NOMO-1 treated with DMSO at 0.1 percent for 48 hours (cell line): ENCODE measurements around the gene RAD51.
"Not testable (repeated sequence)": the region's sequence is repeated elsewhere in the genome, so short reads cannot be mapped to it uniquely, and the experiment has no call there.

Experiments
- DNase-seq: peaks from one replicate; lab custom pipeline; 2025; ENCODE audit not compliant: unreplicated experiment; lab: John Stamatoyannopoulos, UW

The RAD51 gene

DNA sequence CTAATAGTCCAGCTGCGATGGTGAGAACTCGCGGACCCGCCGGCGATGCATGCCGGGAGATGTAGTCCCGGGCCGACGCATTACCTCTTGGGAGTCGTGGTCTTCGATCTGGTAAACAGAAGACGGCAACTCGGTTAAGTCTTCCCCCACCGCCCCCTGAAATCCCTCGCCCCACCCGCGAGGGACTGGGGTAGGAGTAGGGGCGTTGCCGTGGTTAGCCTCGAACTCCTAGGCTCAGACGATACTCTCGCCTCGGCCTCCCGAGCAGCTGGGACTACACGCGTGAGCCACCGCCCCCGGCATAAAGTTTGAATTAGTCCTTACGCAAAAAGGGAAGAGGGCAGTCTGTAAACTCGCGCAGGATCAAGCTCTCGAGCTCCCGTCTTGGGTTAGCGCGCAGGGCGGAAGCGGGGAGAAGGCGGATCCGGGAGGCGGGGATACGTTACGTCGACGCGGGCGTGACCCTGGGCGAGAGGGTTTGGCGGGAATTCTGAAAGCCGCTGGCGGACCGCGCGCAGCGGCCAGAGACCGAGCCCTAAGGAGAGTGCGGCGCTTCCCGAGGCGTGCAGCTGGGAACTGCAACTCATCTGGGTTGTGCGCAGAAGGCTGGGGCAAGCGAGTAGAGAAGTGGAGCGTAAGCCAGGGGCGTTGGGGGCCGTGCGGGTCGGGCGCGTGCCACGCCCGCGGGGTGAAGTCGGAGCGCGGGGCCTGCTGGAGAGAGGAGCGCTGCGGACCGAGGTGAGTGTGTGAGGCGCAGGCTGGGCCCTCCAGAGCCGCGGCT, at the start of gene RAD51:
Gene RAD51 (plus strand): TSS at position 487 of the 781 bp plus-strand sequence. CDS start 3,585 bp downstream, outside the sequence.
- peak; percentile 99 for DNase-seq

DNA sequence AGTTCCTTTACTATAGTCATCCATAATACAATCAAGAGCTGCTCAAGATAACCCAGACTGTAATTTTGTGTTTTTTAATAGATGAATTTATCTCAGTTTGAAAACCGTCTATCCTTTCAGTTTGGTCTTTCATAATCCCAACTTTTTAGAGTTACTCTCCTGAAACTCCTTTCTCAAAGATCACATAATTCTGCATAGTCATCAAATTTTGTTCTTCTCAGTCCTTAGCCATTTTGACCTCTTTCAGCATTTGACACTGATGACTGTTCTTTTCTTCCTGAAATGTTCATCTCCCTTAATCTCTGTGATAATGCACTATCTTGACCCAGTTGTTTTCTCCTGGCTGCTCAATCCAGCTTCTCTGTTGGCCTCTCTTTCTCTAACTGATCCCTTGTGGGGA, 47.5 kb upstream of the RAD51 start:
- DNase-seq: no peak

DNA sequence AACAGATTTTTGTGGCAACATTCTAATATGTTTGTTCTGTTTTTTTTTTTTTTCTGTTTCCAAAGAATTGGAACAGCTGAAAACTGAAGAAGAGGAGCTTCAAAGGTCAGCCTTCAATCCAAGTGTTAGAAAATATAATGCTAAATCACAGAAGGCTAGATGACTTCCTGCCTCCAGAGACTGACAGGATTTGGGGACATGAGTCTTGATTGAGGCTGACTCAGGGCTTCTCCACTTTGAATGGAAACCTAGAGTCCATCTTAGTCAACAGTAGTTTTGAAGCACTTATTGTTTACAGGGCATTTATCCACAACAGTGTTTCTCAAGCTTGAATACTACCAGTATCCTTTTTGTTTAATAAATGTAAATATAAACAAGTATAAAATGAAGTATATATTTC, 44.5 kb upstream of the RAD51 start:
- no peak for DNase-seq

DNA sequence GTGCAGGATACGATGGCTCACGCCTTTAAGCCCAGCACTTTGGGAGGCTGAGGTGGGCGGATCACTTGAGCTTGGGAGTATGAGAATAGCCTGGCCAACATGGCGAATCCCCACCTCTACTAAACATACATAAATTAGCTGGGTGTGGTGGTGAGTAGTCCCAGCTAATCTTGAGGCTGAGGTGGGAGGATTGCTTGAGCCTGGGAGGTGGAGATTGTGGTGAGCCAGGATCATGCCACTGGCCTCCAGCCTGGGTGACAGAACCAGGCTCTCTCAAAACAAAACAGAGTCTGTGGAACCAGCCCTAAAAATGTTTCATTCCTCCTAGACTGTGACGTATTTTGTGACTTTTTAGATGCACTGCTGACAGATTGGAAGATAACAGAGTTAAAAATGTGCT, 34.3 kb upstream of the RAD51 start:
- no peak for DNase-seq

DNA sequence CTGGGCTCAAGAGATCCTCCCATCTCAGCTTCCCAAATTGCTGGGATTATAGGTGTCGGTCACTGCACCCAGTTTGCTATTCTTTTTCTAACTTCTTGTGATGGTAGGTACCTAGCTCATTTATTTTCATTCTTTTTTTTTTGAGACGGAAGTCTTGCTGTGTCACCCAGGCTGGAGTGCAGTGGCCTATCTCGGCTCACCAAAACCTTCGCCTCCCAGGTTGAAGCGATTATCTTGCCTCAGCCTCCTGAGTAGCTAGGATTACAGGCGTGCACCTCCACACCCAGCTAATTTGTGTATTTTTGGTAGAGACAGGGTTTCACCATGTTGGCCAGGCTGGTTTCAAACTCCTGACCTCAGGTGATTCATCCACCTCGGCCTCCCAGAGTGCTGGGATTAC, 30.1 kb upstream of the RAD51 start:
- DNase-seq: no peak

DNA sequence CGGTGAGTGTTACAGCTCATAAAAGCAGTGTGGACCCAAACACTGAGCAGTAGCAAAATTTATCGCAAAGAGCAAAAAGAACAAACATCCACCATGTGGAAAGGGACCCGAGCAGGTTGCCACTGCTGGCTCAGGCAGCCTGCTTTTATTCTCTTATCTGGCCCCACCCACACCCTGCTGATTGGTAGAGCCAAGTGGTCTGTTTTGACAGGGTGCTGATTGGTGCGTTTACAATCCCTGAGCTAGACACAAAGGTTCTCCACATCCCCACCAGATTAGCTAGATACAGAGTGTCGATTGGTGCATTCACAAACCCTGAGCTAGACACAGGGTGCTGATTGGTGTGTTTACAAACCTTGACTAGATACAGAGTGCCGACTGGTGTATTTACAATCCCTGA, 18.7 kb upstream of the RAD51 start:
- DNase-seq: not testable (repeated sequence)

DNA sequence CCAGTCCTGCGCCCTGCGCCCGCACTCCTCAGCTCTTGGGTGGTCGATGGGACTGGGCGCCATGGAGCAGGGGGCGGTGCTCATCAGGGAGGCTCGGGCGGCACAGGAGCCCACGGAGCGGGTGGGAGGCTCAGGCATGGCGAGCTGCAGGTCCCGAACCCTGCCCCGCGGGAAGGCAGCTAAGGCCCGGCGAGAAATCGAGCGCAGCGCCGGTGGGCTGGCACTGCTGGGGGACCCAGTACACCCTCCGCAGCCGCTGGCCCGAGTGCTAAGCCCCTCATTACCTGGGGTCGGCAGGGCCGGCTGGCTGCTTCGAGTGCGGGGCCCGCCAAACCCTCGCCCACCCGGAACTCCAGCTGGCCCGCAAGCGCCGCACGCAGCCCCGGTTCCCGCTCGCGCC, 18.1 kb upstream of the RAD51 start:
- not testable (repeated sequence) for DNase-seq

DNA sequence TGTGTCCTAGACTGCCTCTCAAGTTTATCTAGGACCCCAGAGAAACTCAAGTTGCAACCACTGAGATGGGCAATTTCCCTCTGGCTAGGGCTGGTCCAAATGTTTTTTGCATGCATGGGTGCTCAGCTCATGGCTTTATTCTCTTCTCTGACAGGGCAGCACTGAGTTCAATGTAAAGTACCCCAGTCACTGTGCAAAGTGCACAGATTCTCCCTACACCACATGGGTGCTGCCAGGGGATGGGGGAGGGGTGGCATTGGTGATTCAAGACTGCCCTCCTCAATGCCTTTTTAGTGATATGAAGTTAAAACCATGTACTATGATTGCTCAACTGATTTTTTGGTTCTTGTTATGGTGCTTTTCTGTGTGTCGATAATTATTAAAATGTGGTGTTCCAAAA, 14.8 kb upstream of the RAD51 start:
- DNase-seq: no peak

DNA sequence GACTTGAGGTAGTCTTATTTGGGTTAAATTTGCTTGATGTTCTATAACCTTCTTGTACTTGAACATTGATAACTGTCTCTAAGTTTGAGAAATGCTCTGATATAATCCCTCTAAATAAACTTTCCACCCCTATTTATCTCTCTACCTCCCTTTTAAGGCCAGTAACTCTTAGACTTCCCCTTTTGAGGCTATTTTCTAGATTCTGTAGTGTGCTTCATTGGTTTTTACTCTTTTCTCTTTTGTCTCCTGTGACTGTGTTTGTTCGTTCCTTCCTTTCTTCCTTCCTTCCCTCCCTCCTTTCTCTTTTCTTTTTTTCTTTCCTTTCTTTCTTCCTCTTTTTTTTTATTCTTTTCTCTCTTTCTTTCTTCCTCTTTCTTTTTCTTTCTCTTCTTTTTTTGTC, 14.0 kb upstream of the RAD51 start:
- DNase-seq: peak; percentile 21

DNA sequence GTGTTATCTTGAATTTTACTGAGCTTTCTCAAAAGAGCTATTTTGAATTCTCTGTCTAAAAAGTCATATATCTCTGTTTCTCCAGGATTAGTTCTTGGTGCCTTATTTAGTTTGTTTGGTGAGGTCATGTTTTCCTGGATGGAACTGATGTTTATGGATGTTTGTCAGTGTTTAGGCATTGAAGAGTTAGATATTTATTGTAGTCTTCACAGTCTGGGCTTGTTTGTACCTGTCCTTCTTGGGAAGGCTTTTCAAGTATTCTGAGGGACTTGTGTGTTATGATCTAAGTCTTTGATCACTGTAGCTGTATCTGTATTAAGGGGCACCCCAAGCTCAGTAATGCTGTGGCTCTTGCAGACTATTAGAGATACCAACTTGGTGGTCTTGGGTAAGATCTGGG, 10.6 kb upstream of the RAD51 start:
- no peak for DNase-seq

DNA sequence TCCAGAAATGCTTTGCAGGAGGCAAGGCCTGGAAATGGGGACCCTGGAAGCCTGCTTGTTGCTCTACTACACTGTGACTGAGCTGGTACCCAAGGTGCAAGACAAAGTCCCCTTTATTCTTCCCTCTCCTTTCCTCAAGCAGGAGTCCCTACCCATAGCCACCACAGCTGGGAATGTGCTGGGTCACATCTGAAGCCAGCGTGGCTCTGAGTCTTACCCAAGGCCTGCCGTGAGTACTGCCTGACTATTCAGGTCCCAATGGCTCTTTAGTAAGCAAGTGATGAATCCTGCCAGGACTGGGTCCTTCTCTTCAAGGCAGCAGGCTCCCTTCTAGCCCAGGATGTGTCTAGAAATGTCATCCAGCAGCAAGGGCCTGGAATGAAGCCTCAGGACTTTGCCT, 9.6 kb upstream of the RAD51 start:
- DNase-seq: no peak

DNA sequence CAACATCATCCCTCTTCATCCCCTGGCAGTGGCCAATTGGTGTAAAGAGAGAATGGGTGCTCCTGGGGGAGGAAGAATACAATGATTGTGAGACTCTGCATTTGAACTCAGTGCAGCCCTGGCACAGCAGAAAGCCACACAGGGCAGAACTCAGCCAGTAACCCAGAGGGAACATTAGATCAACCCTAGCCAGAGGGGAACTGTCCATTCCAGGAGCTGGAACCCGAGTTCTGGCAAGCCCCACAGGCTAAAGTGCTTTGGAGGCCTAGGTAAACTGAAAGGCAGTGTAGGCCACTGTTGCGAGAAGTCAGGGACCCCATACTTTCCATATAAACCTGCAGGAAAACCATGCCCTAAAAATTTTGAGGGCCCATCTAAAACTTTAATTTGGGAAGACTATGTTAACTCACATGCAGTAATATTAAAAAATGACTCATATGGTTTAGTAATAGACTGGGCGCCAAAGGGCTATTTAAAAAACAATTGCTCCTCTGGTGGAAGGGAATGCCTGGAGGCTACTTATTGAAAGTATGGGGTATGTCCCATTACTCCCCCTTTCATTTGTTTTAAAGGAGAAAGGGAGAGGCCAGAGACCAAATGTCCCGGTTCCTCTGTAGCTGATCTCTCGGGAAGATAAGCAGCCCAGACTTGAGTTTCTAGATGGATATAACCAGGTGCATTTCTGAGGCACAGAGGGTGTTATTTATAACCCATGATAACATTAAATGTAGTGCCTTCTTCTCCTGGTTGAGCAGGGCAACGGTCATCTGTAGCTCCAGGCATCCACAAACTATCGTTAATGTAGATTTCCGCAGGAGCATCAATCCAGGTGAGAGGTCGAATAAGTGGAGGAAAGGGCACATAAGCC, 5.8 kb upstream of the RAD51 start:
- no peak for DNase-seq

DNA sequence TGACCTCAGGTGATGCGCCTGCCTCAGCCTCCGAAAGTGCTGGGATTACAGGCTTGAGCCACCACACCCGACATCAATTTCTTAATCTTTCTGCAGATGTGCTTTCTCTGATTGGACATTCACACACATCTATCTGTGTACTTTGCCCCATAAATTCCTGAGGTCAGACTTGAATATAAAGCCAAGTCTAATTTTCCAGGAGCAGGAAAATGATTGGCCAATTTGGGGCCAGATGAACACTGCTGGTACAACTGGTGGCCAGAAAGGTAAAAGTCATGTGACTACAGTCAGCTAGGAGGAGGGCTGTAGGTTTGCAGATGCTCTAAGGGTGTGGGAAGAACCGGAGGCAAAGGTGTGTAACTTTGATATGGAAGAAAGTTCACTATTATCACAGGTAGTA, 3.2 kb upstream of the RAD51 start:
- no peak for DNase-seq

DNA sequence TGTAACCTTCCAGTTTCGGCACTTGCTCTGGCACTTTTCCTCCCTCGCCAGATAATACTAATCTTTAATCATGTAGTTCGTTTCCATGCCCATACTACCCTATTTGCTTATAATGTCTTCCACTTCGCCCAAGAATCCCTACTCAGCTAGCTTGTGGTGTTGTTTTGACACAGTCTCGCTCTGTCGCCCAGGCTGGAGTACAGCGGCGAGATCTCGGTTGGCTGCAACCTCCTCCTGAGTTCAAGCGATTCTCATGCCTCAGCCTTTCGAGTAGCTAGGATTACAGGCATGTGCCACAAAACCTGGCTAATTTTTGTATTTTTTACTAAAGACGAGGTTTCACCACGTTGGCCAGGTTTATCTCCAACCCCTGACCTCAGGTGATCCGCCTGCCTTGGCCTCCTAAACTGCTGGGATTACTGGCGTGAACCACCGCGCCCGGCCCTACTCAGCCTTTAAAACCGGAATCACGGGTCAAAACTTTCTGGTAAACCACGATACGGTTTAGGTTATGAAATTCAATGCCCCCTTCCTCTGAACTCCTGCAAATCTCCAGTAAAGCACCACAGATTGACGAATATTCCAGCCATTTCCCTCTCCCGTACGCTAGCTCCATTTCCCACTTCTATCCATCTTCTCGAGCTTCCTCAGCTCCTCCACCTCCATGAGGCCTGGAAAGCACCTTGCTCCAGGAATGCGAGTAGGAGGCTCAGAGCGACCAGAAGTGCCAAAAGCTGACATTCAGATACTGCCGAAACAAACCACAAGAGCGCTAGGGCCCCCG, 878 bp upstream of the RAD51 start:
- DNase-seq: peak; percentile 9

DNA sequence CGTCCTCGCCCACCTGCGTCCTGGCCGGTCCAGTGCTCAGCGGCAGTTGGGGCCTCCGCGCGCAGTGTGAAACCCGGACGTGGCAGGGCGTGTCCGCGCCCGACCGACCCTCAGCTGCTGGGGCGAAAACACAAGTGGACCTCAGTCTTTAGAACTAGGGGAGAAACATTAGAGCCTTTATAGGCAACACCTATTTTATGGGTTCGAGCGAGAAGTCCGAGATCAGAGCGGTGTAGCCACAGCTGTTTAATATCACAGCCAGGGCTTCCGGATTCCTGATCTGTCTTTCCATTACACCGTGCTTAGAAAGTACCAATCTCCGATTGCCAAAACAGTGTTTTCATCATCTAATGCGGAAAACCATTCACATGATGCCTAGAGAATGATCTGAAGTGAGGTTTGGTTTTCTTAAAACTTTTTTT, 506 bp downstream of the RAD51 start:
- peak; percentile 13 for DNase-seq

DNA sequence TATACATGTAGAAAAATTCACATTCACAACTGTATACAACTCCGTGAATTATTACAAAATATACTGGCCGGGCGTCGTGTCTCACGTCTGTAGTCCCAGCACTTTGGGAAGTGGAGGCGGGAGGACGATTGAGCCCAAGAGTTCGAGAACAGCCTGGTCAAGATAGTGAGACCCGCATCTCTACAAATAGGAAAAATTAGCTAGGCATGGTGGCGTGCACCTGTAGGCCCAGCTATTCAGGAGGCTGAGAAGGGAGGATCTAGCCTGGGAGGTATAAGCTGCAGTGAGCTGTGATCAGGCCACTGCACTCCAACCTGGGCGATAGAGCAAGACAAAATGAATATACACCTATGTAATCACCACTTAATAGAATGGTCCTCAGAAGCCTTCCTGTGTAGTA, 1.3 kb downstream of the RAD51 start:
- DNase-seq: no peak

DNA sequence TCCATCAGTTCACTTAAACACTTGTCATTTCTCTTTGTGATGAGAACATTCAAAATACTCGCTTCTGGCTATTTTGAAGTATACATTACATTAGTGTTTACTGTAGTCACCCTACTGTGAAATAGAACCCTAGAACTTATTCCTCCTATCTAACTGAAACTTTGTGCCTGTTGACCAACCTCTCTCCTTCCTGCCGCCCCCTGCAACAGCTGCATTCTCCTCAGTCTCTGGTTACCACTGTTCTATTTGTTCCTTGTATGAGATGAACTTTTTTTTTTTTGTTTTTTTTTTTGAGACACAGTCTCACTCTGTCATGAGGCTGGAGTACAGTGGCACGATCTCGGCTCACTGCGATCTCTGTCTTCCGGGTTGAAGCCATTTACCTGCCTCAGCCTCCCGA, 2.9 kb downstream of the RAD51 start:
- DNase-seq: no peak

DNA sequence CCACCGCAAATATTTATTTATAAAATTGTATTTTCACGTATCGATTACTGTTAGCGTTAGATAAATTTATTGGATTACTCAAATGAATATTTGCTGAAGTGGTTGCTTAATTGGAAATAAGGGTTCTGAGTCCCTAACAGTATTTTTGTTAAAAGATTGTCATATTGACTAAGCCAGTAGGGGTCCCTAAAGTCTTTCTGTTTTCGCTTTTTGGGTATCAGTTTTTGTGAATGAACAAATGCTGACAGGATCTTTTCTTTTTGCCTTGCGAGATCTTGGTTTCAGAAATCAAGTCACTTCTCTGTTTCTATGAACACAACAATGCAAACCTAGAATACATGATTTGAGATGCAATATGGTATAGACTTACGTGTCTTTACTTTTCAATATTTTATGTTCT, 7.1 kb downstream of the RAD51 start:
- DNase-seq: no peak

DNA sequence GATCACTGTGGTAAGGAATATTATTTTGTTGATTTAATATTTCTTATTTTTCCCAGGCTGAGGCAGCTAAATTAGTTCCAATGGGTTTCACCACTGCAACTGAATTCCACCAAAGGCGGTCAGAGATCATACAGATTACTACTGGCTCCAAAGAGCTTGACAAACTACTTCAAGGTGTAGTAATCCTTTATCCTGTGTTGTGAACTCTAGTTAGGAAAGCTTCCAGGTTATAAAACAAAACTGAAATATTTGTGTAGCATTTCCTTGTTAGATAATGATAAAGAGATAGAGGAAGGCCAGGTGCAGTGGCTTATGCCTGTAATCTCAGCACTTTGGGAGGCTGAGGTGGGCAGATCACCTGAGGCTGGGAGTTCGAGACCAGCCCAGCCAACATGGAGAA, 11.1 kb downstream of the RAD51 start:
- no peak for DNase-seq

DNA sequence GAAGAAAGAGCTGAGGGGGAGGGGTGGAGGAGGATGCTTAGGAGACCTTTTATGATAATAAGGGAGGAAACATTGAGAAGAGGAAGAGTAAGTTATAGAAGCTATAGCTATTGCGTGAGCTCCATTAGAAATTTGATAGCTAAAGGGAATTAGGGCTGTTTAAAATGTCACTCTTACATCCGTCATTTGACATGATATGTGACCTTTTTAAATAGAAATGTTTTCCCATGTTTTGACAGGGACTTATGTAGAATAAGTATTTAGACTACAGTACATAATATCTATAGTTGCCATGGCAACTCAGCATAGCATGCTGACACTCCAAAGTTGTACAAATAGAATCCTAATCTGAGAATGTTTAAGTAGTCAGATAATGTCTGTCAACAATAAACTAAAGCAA, 19.2 kb downstream of the RAD51 start:
- DNase-seq: no peak

DNA sequence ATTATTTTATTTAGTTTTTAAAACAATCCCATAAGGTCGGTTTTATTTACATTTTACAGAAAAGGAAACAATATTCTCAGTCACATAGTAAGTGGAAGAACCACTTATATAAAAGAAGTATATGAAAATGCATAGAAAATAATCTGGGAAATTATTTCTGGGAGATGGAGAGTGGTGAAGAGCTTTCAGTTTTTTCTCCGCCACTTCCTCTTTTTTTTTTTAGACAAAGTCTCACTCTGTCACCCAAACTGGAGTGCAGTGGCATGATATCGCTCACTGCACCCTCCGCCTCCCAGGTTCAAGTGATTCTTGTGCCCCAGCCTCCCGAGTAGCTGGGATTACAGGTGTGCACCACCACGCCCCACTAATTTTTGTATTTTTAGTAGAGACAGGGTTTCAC, 21.2 kb downstream of the RAD51 start:
- no peak for DNase-seq

DNA sequence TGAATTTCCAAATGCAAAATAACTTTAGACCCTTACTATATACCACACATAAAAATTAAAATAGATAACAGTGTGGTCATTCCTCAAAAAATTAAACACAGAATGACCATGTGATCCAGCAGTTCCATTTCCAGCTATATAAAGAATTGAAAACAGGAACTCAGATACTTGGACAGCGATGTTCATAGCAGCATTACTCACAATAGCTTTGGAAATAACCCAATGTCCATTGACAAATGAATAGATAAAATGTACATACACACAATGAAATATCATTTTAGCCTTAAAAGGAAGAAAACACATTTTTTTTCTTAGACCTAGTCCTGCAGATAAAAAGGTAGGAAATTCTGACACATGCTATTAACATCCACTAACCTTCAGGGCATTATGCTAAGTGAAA, 26.7 kb downstream of the RAD51 start:
- DNase-seq: no peak
